GM21367 (cell line): ENCODE measurements around the gene ACTN2.

Experiments used
- ATAC-seq: cut with Tn5 transposase; IDR thresholded peaks from one replicate; pipeline ENCODE4 v1.9.1; 2021; ENCODE audit not compliant: unreplicated experiment

Gene ACTN2

GRCh38 chr1:236689713-236690569 is 3.6 kb downstream of the ACTN2 start:
- no peak for ATAC-seq

GRCh38 chr1:236691348-236691747 is 5.0 kb downstream of the ACTN2 start:
- ATAC-seq = no peak

- no peak for ATAC-seq
These were observed 5.8 kb downstream of the ACTN2 start for GRCh38 chr1:236692128-236692527.

- no peak for ATAC-seq
These were observed 6.4 kb downstream of the ACTN2 start for GRCh38 chr1:236692742-236693141.

- no peak for ATAC-seq
These were observed 13.1 kb downstream of the ACTN2 start for GRCh38 chr1:236699366-236699765.

GRCh38 chr1:236700903-236701302 is 14.6 kb downstream of the ACTN2 start:
- no peak for ATAC-seq

- ATAC-seq = no peak
These were observed 15.5 kb downstream of the ACTN2 start for GRCh38 chr1:236701782-236702181.

GRCh38 chr1:236702791-236703394 is 16.6 kb downstream of the ACTN2 start:
- no peak for ATAC-seq

- ATAC-seq = no peak
These were observed 19.5 kb downstream of the ACTN2 start for GRCh38 chr1:236705771-236706170.

- ATAC-seq = no peak
These were observed 19.9 kb downstream of the ACTN2 start for GRCh38 chr1:236706183-236706582.

GRCh38 chr1:236710328-236710892 is 24.1 kb downstream of the ACTN2 start:
- ATAC-seq = no peak

- ATAC-seq = no peak
These were observed 29.9 kb downstream of the ACTN2 start for GRCh38 chr1:236716160-236716559.

- ATAC-seq = no peak
These were observed 31.5 kb downstream of the ACTN2 start for GRCh38 chr1:236717811-236718210.

GRCh38 chr1:236718328-236718727 is 32.0 kb downstream of the ACTN2 start:
- no peak for ATAC-seq

GRCh38 chr1:236720206-236720605 is 33.9 kb downstream of the ACTN2 start:
- ATAC-seq = no peak

GRCh38 chr1:236720611-236721010 is 34.3 kb downstream of the ACTN2 start:
- ATAC-seq = no peak

- ATAC-seq = no peak
These were observed 37.8 kb downstream of the ACTN2 start for GRCh38 chr1:236724049-236724448.

- ATAC-seq = no peak
These were observed 38.2 kb downstream of the ACTN2 start for GRCh38 chr1:236724506-236724905.

GRCh38 chr1:236725668-236726067 is 39.4 kb downstream of the ACTN2 start:
- ATAC-seq = no peak

GRCh38 chr1:236727521-236727920 is 41.2 kb downstream of the ACTN2 start:
- no peak for ATAC-seq

- no peak for ATAC-seq
These were observed 42.5 kb downstream of the ACTN2 start for GRCh38 chr1:236728752-236729151.

- no peak for ATAC-seq
These were observed 47.4 kb downstream of the ACTN2 start for GRCh38 chr1:236733653-236734052.
